ENCODE results near the gene IGFN1. TPM values are rescaled to one million over a fixed set of nuclear protein-coding genes. Genes with fewer than 3 reads are reported as not detected.
A peak's percentile ranks its signal among the peaks of the same experiment; 100 is the strongest.

Gene IGFN1
- total RNA-seq, 1 experiment from 2014 or later: 0.04 TPM

DNA sequence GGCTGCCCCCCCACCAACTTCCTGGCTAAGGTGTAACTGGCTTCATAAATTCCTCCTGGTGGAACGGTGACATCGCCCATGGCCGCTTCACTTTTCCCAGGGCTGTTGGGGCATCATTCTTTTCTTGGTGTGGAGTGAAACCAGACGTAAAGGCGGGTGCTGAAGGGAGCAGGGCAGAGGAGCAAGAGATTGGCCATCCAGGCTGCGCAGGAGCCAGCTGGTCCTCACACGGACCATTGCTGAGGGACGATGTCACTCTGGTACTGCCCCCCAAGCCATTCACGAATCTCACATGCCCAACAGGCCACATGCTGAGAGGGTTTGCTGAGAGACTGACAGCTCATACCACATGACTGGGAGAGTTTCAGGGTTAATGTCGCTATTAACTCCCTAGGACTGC, 82.2 kb downstream of the IGFN1 start:
- Histone ChIP-seq H3F3A (ENCODE audit: low read length, unreplicated experiment) (peaks cover 6% of the 10 kb centered on the region), H3K4me3 (ENCODE audit: low read length) (no peak overlapping the region), H3K9ac (ENCODE audit: low read length) (no peak overlapping the region), H2AFZ (ENCODE audit: low read length) (no peak overlapping the region), H3K9me3 (ENCODE audit: low read length) (no peaks in the 10 kb centered on the region), H4K20me1 (ENCODE audit: low read length) (no peaks in the 10 kb centered on the region), H3K36me3 (ENCODE audit: low read depth, low read length) (no peaks in the 10 kb centered on the region), H3K4me1 (ENCODE audit: insufficient read depth, low read length) (peaks cover 52% of the 10 kb centered on the region), H3K27ac (ENCODE audit: low read length) (no peak overlapping the region), H3K9me2 (replicated peaks; ENCODE audit: low read length) (no peaks in the 10 kb centered on the region), H3K4me2 (ENCODE audit: low read length) (no peak overlapping the region), H3K79me2 (ENCODE audit: low read length) (no peaks in the 10 kb centered on the region), H3K27me3 (ENCODE audit: low read length) (no peaks in the 10 kb centered on the region)
- CTCF ChIA-PET: no interaction called here
- POLR2A ChIA-PET (ENCODE audit: unreplicated experiment): no interaction called here
- ATAC-seq: no peak
- intact Hi-C loops (cut with micrococcal nuclease): no loop called here
- no TSS peak for BruUV-seq (replicated peaks)
- no peak for DNase-seq
- TF ChIP-seq, protein P1, sequence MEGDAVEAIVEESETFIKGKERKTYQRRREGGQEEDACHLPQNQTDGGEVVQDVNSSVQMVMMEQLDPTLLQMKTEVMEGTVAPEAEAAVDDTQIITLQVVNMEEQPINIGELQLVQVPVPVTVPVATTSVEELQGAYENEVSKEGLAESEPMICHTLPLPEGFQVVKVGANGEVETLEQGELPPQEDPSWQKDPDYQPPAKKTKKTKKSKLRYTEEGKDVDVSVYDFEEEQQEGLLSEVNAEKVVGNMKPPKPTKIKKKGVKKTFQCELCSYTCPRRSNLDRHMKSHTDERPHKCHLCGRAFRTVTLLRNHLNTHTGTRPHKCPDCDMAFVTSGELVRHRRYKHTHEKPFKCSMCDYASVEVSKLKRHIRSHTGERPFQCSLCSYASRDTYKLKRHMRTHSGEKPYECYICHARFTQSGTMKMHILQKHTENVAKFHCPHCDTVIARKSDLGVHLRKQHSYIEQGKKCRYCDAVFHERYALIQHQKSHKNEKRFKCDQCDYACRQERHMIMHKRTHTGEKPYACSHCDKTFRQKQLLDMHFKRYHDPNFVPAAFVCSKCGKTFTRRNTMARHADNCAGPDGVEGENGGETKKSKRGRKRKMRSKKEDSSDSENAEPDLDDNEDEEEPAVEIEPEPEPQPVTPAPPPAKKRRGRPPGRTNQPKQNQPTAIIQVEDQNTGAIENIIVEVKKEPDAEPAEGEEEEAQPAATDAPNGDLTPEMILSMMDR (conservative IDR thresholded peaks at IDR 0.05; ENCODE audit: low read depth, low read length): no peak
- no peak for TF ChIP-seq EZH2phosphoT487 (IDR thresholded peaks at IDR 0.05; ENCODE audit: borderline replicate concordance, low read length)

DNA sequence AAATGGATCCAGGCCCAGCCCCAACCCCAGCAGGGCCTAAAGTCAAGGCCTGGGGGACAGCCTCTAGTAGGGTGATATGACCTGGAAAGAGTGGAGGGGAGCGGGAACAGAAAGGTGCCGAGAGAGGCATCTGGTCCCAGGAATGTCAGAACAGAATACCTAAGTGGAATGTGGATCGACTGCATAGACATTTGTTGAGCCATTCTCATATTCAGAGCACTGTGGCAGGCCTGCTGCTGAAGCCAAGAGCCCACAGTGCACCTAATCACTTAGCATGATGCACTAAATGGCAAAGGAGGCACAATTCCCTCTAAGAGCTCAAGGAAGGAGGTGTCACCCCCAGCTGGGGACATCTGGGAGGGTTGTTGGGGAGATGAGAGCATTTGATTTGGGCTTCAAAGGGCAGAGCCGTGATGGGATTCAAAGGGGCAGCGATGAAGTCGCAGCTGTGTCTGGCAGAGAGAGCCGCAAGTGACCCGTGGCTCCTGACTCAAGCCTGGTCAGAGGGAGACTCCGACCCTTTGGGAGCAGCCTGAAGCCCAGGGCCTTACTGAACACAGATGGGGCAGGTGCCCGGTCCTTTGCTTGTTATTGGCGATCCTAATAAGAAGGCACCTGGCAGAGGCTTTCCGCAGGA, 84.1 kb downstream of the IGFN1 start:
- Histone ChIP-seq H4K20me1 (ENCODE audit: low read length) (no peaks in the 10 kb centered on the region), H3K4me2 (ENCODE audit: low read length) (peak overlapping the region; percentile 58), H3K36me3 (ENCODE audit: low read depth, low read length) (no peaks in the 10 kb centered on the region), H3K9me3 (ENCODE audit: low read length) (no peaks in the 10 kb centered on the region), H3K9me2 (replicated peaks; ENCODE audit: low read length) (no peaks in the 10 kb centered on the region), H3K27me3 (ENCODE audit: low read length) (no peaks in the 10 kb centered on the region), H3K4me1 (ENCODE audit: insufficient read depth, low read length) (peaks cover 37% of the 10 kb centered on the region), H2AFZ (ENCODE audit: low read length) (peak overlapping the region; percentile 17), H3K27ac (ENCODE audit: low read length) (peak overlapping the region; percentile 85), H3F3A (ENCODE audit: low read length, unreplicated experiment) (peaks cover 6% of the 10 kb centered on the region), H3K9ac (ENCODE audit: low read length) (peak overlapping the region; percentile 74), H3K4me3 (ENCODE audit: low read length) (peak overlapping the region; percentile 2; the same call in 1 of the 2 replicates), H3K79me2 (ENCODE audit: low read length) (no peaks in the 10 kb centered on the region)
- intact Hi-C loops (cut with micrococcal nuclease): loop anchor here (1.0 to 2.0 kb wide), 3 partner anchors 7 to 34 kb away; partner anchors contain the start of gene PKP1
- ChIA-PET POLR2A (ENCODE audit: unreplicated experiment) (interaction anchor here (0.7 to 1.7 kb wide), 5 partner anchors 8 to 161 kb away, joined by 3 to 9 read pairs (median 4); partner anchors contain the start of gene PKP1), CTCF (interaction anchor here (0.5 to 1.6 kb wide), 7 partner anchors 8 to 156 kb away, joined by 3 to 14 read pairs (median 3); no protein-coding TSS in a partner anchor)
- peak; percentile 39 for ATAC-seq
- no peak for TF ChIP-seq EZH2 (IDR thresholded peaks at IDR 0.05; ENCODE audit: low read length, unreplicated experiment)
- TF ChIP-seq, protein P1 (conservative IDR thresholded peaks at IDR 0.05; ENCODE audit: low read depth, low read length): 0 out of 2 replicates have a peak, but pooled peaks have one; percentile 7
- TSS peak; percentile 90 for BruUV-seq (replicated peaks)
- peak; percentile 83 for DNase-seq

DNA sequence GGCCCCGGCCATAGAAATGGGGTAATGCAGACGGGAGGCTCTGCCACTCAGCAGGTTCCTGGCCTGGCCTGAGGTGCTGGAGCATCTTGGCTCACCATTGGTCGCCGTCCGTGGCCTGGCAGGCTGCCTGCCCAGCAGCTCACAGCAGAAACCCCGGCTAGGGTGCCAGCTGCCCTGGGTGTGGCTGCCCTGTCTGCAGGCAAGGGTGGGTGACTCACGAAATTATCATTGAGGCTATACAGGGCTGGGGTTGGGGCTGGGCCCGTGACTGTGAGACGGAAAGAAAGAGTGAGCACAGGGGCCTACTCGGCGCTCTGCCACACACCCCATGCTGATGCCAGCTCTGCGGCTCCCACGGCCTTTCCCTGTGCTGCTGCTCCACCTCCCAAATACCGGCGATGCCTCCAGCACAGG, 84.6 kb downstream of the IGFN1 start:
- peak; percentile 90 for ATAC-seq
- H2AFZ ChIP-seq (ENCODE audit: low read length): peak overlapping the region; percentile 17
- H3K4me1 ChIP-seq (ENCODE audit: insufficient read depth, low read length): peaks cover 37% of the 10 kb centered on the region
- H3K27ac ChIP-seq (ENCODE audit: low read length): peak overlapping the region; percentile 88
- no peaks in the 10 kb centered on the region for H3K36me3 ChIP-seq (ENCODE audit: low read depth, low read length)
- H3K27me3 ChIP-seq (ENCODE audit: low read length): no peaks in the 10 kb centered on the region
- TF ChIP-seq EZH2 (IDR thresholded peaks at IDR 0.05; ENCODE audit: low read length, unreplicated experiment) (no peak), EZH2phosphoT487 (IDR thresholded peaks at IDR 0.05; ENCODE audit: borderline replicate concordance, low read length) (no peak)
- TF ChIP-seq, protein P1 (conservative IDR thresholded peaks at IDR 0.05; ENCODE audit: low read depth, low read length): no peak
- no TSS peak for BruUV-seq (replicated peaks)
- intact Hi-C loops (cut with micrococcal nuclease): loop anchor here (1.0 to 2.0 kb wide), 3 partner anchors 8 to 34 kb away; partner anchors contain the start of gene PKP1
- ChIA-PET CTCF (interaction anchor here (0.5 to 1.6 kb wide), 7 partner anchors 9 to 156 kb away, joined by 3 to 14 read pairs (median 3); no protein-coding TSS in a partner anchor), POLR2A (ENCODE audit: unreplicated experiment) (interaction anchor here (0.5 to 1.7 kb wide), 8 partner anchors 9 to 281 kb away, joined by 3 to 9 read pairs (median 3); partner anchors contain the start of gene PKP1)
- H4K20me1 ChIP-seq (ENCODE audit: low read length): no peaks in the 10 kb centered on the region
- H3K9ac ChIP-seq (ENCODE audit: low read length): peak overlapping the region; percentile 80
- H3K79me2 ChIP-seq (ENCODE audit: low read length): no peaks in the 10 kb centered on the region
- peak; percentile 100 for DNase-seq
- H3K4me3 ChIP-seq (ENCODE audit: low read length): no peak overlapping the region; the same call in 1 of the 2 replicates
- H3K9me2 ChIP-seq (replicated peaks; ENCODE audit: low read length): no peaks in the 10 kb centered on the region
- no peaks in the 10 kb centered on the region for H3K9me3 ChIP-seq (ENCODE audit: low read length)
- H3K4me2 ChIP-seq (ENCODE audit: low read length): peak overlapping the region; percentile 65
- H3F3A ChIP-seq (ENCODE audit: low read length, unreplicated experiment): peaks cover 6% of the 10 kb centered on the region
